GM12878 (cell line): ENCODE measurements around the gene NDC80. TPM values are rescaled to one million over a fixed set of nuclear protein-coding genes. Genes with fewer than 3 reads are reported as not detected.
A peak's percentile ranks its signal among the peaks of the same experiment; 100 is the strongest.

ENCODE experiments used
- ASH2L ChIP-seq: fragments of 300-600, 200-600 bp; sonication (generic); IDR thresholded peaks from 2 replicates; pipeline ENCODE4 v1.6.1; 2017; ENCODE audit warnings: low read depth, mild to moderate bottlenecking, borderline replicate concordance
- CBX3 ChIP-seq: fragments of 200-600 bp; sonication (generic); IDR thresholded peaks from 2 replicates; pipeline ENCODE4 v1.6.1; 2016; ENCODE audit warnings: low read depth, borderline replicate concordance
- ELK1 ChIP-seq: IDR thresholded peaks from 2 replicates; pipeline ENCODE4 v1.6.1; 2012; ENCODE audit warnings: low read depth, low read length, improper control_type of control experiment
- FOS ChIP-seq: IDR thresholded peaks from 3 replicates; pipeline ENCODE4 v1.6.1; 2011; ENCODE audit warnings: borderline replicate concordance; ENCODE audit not compliant: insufficient read length; ENCODE audit errors: extremely low read depth
- FOXK2 ChIP-seq: fragments of 450-650 bp; IDR thresholded peaks from 2 replicates; pipeline ENCODE4 v1.6.1; 2017; ENCODE audit warnings: mild to moderate bottlenecking, moderate library complexity
- KAT2A ChIP-seq: conservative IDR thresholded peaks from 2 replicates; pipeline ENCODE4 v1.6.1; 2011; ENCODE audit warnings: low read depth, low read length; ENCODE audit not compliant: control insufficient read depth
- MTA3 ChIP-seq: IDR thresholded peaks from 2 replicates; pipeline ENCODE4 v1.6.1; 2012; ENCODE audit warnings: low read length, inconsistent platforms, borderline replicate concordance
- NFIC ChIP-seq: IDR thresholded peaks from 2 replicates; pipeline ENCODE4 v1.6.1; 2012; ENCODE audit warnings: low read depth, mild to moderate bottlenecking, inconsistent platforms, low read length, moderate library complexity
- NKRF ChIP-seq: fragments of 450-650 bp; conservative IDR thresholded peaks from 2 replicates; pipeline ENCODE4 v1.6.1; 2017; ENCODE audit warnings: mild to moderate bottlenecking, moderate library complexity
- PBX3 ChIP-seq: IDR thresholded peaks from 2 replicates; pipeline ENCODE4 v1.6.1; 2011; ENCODE audit warnings: mild to moderate bottlenecking, low read depth, low read length, moderate library complexity; ENCODE audit not compliant: insufficient replicate concordance
- POU2F2 ChIP-seq: IDR thresholded peaks from 3 replicates; pipeline ENCODE4 v1.6.1; 2011; ENCODE audit warnings: low read depth, mild to moderate bottlenecking, low read length, borderline replicate concordance
- SREBF1 ChIP-seq: IDR thresholded peaks from 2 replicates; pipeline ENCODE4 v1.6.1; 2012; ENCODE audit warnings: mild to moderate bottlenecking, low read length
- TAF1 ChIP-seq: IDR thresholded peaks from 2 replicates; pipeline ENCODE4 v1.6.1; 2011; ENCODE audit warnings: mild to moderate bottlenecking, low read depth, low read length, borderline replicate concordance
- ZNF24 ChIP-seq: fragments of 450-650 bp; IDR thresholded peaks from 2 replicates; pipeline ENCODE4 v1.6.1; 2017; ENCODE audit warnings: antibody characterized with exemption, mild to moderate bottlenecking
- polyA plus RNA-seq, 11 experiments: library from polyadenylated mRNA; depleted of rRNA in 4 of 11; unstranded in 6 of 11; stranded (reverse) in 5 of 11; fragments of >200 nt; fragmentation: Nextera tagmentation in 4 of 11; fragmentation: Illumina TruSeq in 1 of 11; extraction: Ambion mirVana in 4 of 11; extraction: Trizol in 1 of 11; gene quantifications; 1 replicate in 1 of 11; 2 replicates in 10 of 11; pipeline versions ENCODE4 v1.2.1 to v1.2.3, GENCODE V29; 2011 to 2016; ENCODE audit warnings: inconsistent platforms in 2 of 11, missing spikeins in 2 of 11, low read depth in 1 of 11
- total RNA-seq, 4 experiments: library from RNA; depleted of rRNA in 3 of 4; stranded (reverse); fragments of >200 nt in 3 of 4; fragmentation: Illumina TruSeq in 1 of 4; extraction: Trizol in 1 of 4; gene quantifications; 2 replicates each; pipeline versions ENCODE4 v1.2.1 to v1.2.3, GENCODE V29; 2013 to 2021
- TF ChIP-seq, protein P1 (sequence below): fragments of 450-650 bp; IDR thresholded peaks from 2 replicates; pipeline ENCODE4 v1.6.1; 2016; ENCODE audit warnings: mild to moderate bottlenecking, moderate library complexity, borderline replicate concordance
- TF ChIP-seq, protein P2 (sequence below): IDR thresholded peaks from 2 replicates; pipeline ENCODE4 v1.6.1; 2012; ENCODE audit warnings: mild to moderate bottlenecking, low read depth, low read length

NDC80 gene
- total and polyA plus RNA-seq, 10 of the 15 experiments (the other 5 are each of a cell fraction or from before 2014, with no cell fraction given) = 36.5 to 80.8 (median 54.7) TPM

DNA sequence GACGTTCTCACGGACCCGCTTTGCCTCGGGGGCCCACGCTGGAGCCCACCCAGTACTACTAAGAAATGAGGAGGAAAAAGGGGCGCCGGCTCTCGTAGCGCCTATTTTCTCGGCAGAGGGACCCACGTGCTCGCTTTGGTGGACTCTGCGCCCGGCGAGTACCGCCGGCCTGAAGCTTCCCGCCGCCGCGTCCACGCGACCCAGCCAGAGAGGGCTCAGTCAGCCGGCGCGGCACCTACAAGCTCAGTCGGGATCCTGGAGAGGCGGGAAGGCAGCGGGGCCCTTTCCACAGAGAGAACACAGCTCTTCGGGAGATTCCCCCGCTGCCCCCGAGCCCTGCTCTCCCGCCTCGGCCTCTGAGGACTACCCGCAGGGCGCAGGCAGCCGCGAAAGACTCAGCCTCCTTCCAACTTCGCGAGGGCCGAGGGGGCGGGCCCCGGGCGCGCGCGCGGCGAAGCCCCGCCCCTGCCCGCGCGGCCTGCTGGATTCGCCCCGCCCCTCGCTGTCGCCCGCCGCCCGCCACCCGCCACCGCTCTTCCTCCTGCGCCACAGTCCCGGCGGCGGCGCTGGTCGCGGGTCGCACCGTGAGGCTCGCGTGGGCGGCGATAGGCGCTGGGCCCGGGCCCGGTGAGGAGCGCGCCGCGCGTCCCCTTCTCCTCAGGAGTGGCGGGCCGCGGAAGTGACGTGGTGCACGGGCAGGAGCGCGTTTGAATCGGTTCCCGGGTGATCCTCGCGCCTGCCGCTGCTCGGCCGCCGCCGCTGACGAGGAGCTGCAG, 84.0 kb downstream of the NDC80 start, which contains the start of gene SMCHD1 (continued):
- TF ChIP-seq TAF1 (peak; percentile 80; the same call in 1 of the 2 replicates), NFIC (0 out of 2 replicates have a peak, but pooled peaks have one; percentile 6), ASH2L (peak; percentile 78; the same call in 1 of the 2 replicates), CBX3 (no peak), KAT2A (no peak), NKRF (peak; percentile 46), POU2F2 (0 out of 3 replicates have a peak, but pooled peaks have one; percentile 31), SREBF1 (no peak), PBX3 (no peak), MTA3 (no peak), ZNF24 (peak; percentile 73), FOS (no peak), ELK1 (no peak), FOXK2 (no peak)
- TF ChIP-seq, protein P1, sequence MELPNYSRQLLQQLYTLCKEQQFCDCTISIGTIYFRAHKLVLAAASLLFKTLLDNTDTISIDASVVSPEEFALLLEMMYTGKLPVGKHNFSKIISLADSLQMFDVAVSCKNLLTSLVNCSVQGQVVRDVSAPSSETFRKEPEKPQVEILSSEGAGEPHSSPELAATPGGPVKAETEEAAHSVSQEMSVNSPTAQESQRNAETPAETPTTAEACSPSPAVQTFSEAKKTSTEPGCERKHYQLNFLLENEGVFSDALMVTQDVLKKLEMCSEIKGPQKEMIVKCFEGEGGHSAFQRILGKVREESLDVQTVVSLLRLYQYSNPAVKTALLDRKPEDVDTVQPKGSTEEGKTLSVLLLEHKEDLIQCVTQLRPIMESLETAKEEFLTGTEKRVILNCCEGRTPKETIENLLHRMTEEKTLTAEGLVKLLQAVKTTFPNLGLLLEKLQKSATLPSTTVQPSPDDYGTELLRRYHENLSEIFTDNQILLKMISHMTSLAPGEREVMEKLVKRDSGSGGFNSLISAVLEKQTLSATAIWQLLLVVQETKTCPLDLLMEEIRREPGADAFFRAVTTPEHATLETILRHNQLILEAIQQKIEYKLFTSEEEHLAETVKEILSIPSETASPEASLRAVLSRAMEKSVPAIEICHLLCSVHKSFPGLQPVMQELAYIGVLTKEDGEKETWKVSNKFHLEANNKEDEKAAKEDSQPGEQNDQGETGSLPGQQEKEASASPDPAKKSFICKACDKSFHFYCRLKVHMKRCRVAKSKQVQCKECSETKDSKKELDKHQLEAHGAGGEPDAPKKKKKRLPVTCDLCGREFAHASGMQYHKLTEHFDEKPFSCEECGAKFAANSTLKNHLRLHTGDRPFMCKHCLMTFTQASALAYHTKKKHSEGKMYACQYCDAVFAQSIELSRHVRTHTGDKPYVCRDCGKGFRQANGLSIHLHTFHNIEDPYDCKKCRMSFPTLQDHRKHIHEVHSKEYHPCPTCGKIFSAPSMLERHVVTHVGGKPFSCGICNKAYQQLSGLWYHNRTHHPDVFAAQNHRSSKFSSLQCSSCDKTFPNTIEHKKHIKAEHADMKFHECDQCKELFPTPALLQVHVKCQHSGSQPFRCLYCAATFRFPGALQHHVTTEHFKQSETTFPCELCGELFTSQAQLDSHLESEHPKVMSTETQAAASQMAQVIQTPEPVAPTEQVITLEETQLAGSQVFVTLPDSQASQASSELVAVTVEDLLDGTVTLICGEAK = no peak
- TF ChIP-seq, protein P2, sequence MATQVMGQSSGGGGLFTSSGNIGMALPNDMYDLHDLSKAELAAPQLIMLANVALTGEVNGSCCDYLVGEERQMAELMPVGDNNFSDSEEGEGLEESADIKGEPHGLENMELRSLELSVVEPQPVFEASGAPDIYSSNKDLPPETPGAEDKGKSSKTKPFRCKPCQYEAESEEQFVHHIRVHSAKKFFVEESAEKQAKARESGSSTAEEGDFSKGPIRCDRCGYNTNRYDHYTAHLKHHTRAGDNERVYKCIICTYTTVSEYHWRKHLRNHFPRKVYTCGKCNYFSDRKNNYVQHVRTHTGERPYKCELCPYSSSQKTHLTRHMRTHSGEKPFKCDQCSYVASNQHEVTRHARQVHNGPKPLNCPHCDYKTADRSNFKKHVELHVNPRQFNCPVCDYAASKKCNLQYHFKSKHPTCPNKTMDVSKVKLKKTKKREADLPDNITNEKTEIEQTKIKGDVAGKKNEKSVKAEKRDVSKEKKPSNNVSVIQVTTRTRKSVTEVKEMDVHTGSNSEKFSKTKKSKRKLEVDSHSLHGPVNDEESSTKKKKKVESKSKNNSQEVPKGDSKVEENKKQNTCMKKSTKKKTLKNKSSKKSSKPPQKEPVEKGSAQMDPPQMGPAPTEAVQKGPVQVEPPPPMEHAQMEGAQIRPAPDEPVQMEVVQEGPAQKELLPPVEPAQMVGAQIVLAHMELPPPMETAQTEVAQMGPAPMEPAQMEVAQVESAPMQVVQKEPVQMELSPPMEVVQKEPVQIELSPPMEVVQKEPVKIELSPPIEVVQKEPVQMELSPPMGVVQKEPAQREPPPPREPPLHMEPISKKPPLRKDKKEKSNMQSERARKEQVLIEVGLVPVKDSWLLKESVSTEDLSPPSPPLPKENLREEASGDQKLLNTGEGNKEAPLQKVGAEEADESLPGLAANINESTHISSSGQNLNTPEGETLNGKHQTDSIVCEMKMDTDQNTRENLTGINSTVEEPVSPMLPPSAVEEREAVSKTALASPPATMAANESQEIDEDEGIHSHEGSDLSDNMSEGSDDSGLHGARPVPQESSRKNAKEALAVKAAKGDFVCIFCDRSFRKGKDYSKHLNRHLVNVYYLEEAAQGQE = 0 out of 2 replicates have a peak, but pooled peaks have one; percentile 18
